Measurements from ENCODE around the gene BCL7C. TPM values are rescaled to one million over a fixed set of nuclear protein-coding genes. Genes with fewer than 3 reads are reported as not detected.

BCL7C gene
- total and polyA plus RNA-seq, 2 of the 13 experiments (the other 11 are each of a cell fraction or from before 2014, with no cell fraction given), result 17.7 to 33.8 TPM

DNA sequence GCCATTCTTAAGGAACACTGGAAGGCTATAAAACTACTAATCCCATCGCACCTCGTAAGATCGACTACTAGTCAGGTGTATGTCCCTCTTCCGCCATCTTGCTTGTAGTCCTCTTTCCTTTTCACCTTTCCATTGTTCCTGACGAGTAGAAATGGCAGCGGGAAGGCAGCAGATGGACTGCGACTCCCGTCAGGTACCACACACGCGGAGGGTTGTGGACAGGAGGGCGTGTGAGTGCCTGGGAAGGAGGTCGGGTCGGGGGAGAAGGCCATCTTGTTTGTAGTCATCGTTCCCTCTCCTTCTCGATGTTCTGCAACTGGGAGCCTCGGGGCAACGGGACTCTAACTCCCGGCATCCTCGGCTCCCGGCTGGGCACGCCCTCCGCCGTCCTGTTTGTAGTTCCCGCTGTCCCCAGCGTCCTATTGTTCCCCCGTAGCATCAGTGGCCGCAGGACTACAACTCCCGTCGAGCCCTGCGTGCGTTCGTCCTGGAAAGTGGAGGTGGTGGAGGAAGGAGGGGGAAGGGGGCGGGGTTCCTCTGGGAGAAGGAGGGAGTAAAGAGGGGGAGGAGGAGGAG is 29.2 kb upstream of the BCL7C start (continued):
- TF ChIP-seq ZNF770 (CRISPR knock-in tag; IDR thresholded peaks at IDR 0.05) (no peak), RARG (CRISPR knock-in tag; IDR thresholded peaks at IDR 0.05; ENCODE audit: low read depth) (no peak), RNF2 (conservative IDR thresholded peaks at IDR 0.05; ENCODE audit: low read depth) (no peak; the same call in 1 of the 2 replicates), ZNF652 (CRISPR knock-in tag; IDR thresholded peaks at IDR 0.05; ENCODE audit: borderline replicate concordance, low read depth) (0 out of 2 replicates have a peak, but pooled peaks have one; percentile 37), DMAP1 (CRISPR knock-in tag; IDR thresholded peaks at IDR 0.05) (peak; percentile 93; the same call in 1 of the 2 replicates), MIXL1 (CRISPR knock-in tag; IDR thresholded peaks at IDR 0.05) (0 out of 2 replicates have a peak, but pooled peaks have one; percentile 3), FOXM1 (CRISPR knock-in tag; IDR thresholded peaks at IDR 0.05) (no peak), NFYB (CRISPR knock-in tag; IDR thresholded peaks at IDR 0.05) (peak; percentile 10; the same call in 1 of the 2 replicates), MXD4 (CRISPR knock-in tag; IDR thresholded peaks at IDR 0.05) (no peak), ZMAT3 (CRISPR knock-in tag; conservative IDR thresholded peaks at IDR 0.05) (no peak; the same call in 1 of the 2 replicates), RXRA (CRISPR knock-in tag; IDR thresholded peaks at IDR 0.05) (peak; percentile 53; the same call in 1 of the 2 replicates), SMAD3 (CRISPR knock-in tag; IDR thresholded peaks at IDR 0.05) (no peak; the same call in 1 of the 2 replicates), ZNF687 (CRISPR knock-in tag; IDR thresholded peaks at IDR 0.05) (peak; percentile 39; the same call in 1 of the 2 replicates)
- TF ChIP-seq, protein P1, sequence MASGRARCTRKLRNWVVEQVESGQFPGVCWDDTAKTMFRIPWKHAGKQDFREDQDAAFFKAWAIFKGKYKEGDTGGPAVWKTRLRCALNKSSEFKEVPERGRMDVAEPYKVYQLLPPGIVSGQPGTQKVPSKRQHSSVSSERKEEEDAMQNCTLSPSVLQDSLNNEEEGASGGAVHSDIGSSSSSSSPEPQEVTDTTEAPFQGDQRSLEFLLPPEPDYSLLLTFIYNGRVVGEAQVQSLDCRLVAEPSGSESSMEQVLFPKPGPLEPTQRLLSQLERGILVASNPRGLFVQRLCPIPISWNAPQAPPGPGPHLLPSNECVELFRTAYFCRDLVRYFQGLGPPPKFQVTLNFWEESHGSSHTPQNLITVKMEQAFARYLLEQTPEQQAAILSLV (CRISPR knock-in tag; IDR thresholded peaks at IDR 0.05; ENCODE audit: borderline replicate concordance), result no peak
- TF ChIP-seq, protein P2, sequence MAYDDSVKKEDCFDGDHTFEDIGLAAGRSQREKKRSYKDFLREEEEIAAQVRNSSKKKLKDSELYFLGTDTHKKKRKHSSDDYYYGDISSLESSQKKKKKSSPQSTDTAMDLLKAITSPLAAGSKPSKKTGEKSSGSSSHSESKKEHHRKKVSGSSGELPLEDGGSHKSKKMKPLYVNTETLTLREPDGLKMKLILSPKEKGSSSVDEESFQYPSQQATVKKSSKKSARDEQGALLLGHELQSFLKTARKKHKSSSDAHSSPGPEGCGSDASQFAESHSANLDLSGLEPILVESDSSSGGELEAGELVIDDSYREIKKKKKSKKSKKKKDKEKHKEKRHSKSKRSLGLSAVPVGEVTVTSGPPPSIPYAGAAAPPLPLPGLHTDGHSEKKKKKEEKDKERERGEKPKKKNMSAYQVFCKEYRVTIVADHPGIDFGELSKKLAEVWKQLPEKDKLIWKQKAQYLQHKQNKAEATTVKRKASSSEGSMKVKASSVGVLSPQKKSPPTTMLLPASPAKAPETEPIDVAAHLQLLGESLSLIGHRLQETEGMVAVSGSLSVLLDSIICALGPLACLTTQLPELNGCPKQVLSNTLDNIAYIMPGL (CRISPR knock-in tag; IDR thresholded peaks at IDR 0.05; ENCODE audit: borderline replicate concordance in 1 of 2, low read depth in 1 of 2), result peak in 1 of 2 experiments; percentile 47; a peak in 1 of 4 replicates
- TF ChIP-seq, protein P3, sequence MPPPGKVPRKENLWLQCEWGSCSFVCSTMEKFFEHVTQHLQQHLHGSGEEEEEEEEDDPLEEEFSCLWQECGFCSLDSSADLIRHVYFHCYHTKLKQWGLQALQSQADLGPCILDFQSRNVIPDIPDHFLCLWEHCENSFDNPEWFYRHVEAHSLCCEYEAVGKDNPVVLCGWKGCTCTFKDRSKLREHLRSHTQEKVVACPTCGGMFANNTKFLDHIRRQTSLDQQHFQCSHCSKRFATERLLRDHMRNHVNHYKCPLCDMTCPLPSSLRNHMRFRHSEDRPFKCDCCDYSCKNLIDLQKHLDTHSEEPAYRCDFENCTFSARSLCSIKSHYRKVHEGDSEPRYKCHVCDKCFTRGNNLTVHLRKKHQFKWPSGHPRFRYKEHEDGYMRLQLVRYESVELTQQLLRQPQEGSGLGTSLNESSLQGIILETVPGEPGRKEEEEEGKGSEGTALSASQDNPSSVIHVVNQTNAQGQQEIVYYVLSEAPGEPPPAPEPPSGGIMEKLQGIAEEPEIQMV (CRISPR knock-in tag; IDR thresholded peaks at IDR 0.05; ENCODE audit: low read depth), result no peak
- TF ChIP-seq, protein P4, sequence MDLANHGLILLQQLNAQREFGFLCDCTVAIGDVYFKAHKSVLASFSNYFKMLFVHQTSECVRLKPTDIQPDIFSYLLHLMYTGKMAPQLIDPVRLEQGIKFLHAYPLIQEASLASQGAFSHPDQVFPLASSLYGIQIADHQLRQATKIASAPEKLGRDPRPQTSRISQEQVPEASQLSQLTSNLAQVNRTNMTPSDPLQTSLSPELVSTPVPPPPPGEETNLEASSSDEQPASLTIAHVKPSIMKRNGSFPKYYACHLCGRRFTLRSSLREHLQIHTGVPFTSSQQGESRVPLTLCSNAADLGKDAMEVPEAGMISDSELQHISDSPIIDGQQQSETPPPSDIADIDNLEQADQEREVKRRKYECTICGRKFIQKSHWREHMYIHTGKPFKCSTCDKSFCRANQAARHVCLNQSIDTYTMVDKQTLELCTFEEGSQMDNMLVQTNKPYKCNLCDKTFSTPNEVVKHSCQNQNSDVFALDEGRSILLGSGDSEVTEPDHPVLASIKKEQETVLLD (CRISPR knock-in tag; IDR thresholded peaks at IDR 0.05; ENCODE audit: low read depth), result no peak

Data from HepG2 (cell line).